ENCODE results near the gene JPT1.
A peak's percentile ranks its signal among the peaks of the same experiment; 100 is the strongest.

The JPT1 gene

GRCh38 chr17:75131278-75132017, 22.9 kb downstream of the JPT1 start, which contains the start of gene NT5C (continued):
- no peak for TF ChIP-seq ZNF280D (tag by site-specific recombination; IDR thresholded peaks at IDR 0.05)
- TF ChIP-seq KLF16 (tag by site-specific recombination; IDR thresholded peaks at IDR 0.05) = no peak
- TF ChIP-seq REST (tag by site-specific recombination; IDR thresholded peaks at IDR 0.05) = no peak
- no peak for TF ChIP-seq ZNF580 (tag by site-specific recombination; IDR thresholded peaks at IDR 0.05)
- TF ChIP-seq ZNF660 (tag by site-specific recombination; IDR thresholded peaks at IDR 0.05) = peak; percentile 80; the same call in 1 of the 2 replicates
- TF ChIP-seq ZNF510 (tag by site-specific recombination; IDR thresholded peaks at IDR 0.05; ENCODE audit: insufficient replicate concordance) = no peak
- no peak for TF ChIP-seq SP7 (tag by site-specific recombination; IDR thresholded peaks at IDR 0.05)
- peak; percentile 95 for TF ChIP-seq ZSCAN30 (tag by site-specific recombination; IDR thresholded peaks at IDR 0.05)
- TF ChIP-seq ZSCAN4 (tag by site-specific recombination; IDR thresholded peaks at IDR 0.05) = no peak
- TF ChIP-seq ZNF394 (tag by site-specific recombination; IDR thresholded peaks at IDR 0.05; ENCODE audit: borderline replicate concordance) = no peak
- no peak for TF ChIP-seq ZNF362 (tag by site-specific recombination; IDR thresholded peaks at IDR 0.05)
- no peak for TF ChIP-seq ZNF677 (tag by site-specific recombination; IDR thresholded peaks at IDR 0.05)
- TF ChIP-seq ZXDB (tag by site-specific recombination; IDR thresholded peaks at IDR 0.05) = no peak
- peak; percentile 72 for TF ChIP-seq YY1 (tag by site-specific recombination; IDR thresholded peaks at IDR 0.05)
- no peak for TF ChIP-seq ZNF175 (tag by site-specific recombination; IDR thresholded peaks at IDR 0.05)
- no peak for TF ChIP-seq ZNF626 (tag by site-specific recombination; IDR thresholded peaks at IDR 0.05)
- no peak; the same call in 1 of the 2 replicates for TF ChIP-seq ZNF777 (tag by site-specific recombination; IDR thresholded peaks at IDR 0.05; ENCODE audit: borderline replicate concordance)
- TF ChIP-seq ZNF221 (tag by site-specific recombination; IDR thresholded peaks at IDR 0.05; ENCODE audit: borderline replicate concordance) = no peak
- peak; percentile 31 for TF ChIP-seq SP2 (tag by site-specific recombination; IDR thresholded peaks at IDR 0.05)
- TF ChIP-seq BCL11B (tag by site-specific recombination; IDR thresholded peaks at IDR 0.05; ENCODE audit: low read depth) = peak; percentile 41; the same call in 1 of the 2 replicates
- no peak for TF ChIP-seq ZNF16 (tag by site-specific recombination; IDR thresholded peaks at IDR 0.05; ENCODE audit: low read depth)
- TF ChIP-seq ZNF341 (tag by site-specific recombination; IDR thresholded peaks at IDR 0.05; ENCODE audit: low read depth) = no peak
- TF ChIP-seq ZBTB7A (tag by site-specific recombination; IDR thresholded peaks at IDR 0.05; ENCODE audit: low read depth) = peak; percentile 70
- peak; percentile 83 for TF ChIP-seq ZIC2 (tag by site-specific recombination; IDR thresholded peaks at IDR 0.05)
- TF ChIP-seq ZNF76 (tag by site-specific recombination; IDR thresholded peaks at IDR 0.05; ENCODE audit: borderline replicate concordance, low read depth) = 0 out of 2 replicates have a peak, but pooled peaks have one; percentile 1
- no peak for TF ChIP-seq WT1 (tag by site-specific recombination; IDR thresholded peaks at IDR 0.05)
- no peak for TF ChIP-seq ZNF23 (tag by site-specific recombination; IDR thresholded peaks at IDR 0.05; ENCODE audit: borderline replicate concordance)
- no peak for TF ChIP-seq BCL11A (tag by site-specific recombination; IDR thresholded peaks at IDR 0.05; ENCODE audit: low read depth)
- no peak for TF ChIP-seq ZNF747 (tag by site-specific recombination; IDR thresholded peaks at IDR 0.05)
- no peak for TF ChIP-seq ZNF112 (tag by site-specific recombination; IDR thresholded peaks at IDR 0.05)
- TF ChIP-seq SALL2 (tag by site-specific recombination; IDR thresholded peaks at IDR 0.05; ENCODE audit: borderline replicate concordance) = no peak
- no peak for TF ChIP-seq ZNF391 (tag by site-specific recombination; IDR thresholded peaks at IDR 0.05; ENCODE audit: borderline replicate concordance, low read depth)

Data from HEK293 (cell line).